Panc1 (cell line): ENCODE measurements around the gene KIAA1958.

Experiments
- CTCF ChIP-seq: fragments of 450-650 bp; IDR thresholded peaks from 2 replicates; pipeline ENCODE4 v1.5.1; 2017; ENCODE audit warnings: mild to moderate bottlenecking
- REST ChIP-seq, 2 experiments: IDR thresholded peaks; 2 replicates each; pipeline ENCODE4 v1.6.1; 2011 to 2012; ENCODE audit warnings: low read depth in 2 of 2, control low read depth in 1 of 2, low read length in 1 of 2, mild to moderate bottlenecking in 1 of 2, moderate library complexity in 1 of 2; ENCODE audit not compliant: insufficient read depth in 1 of 2

DNA sequence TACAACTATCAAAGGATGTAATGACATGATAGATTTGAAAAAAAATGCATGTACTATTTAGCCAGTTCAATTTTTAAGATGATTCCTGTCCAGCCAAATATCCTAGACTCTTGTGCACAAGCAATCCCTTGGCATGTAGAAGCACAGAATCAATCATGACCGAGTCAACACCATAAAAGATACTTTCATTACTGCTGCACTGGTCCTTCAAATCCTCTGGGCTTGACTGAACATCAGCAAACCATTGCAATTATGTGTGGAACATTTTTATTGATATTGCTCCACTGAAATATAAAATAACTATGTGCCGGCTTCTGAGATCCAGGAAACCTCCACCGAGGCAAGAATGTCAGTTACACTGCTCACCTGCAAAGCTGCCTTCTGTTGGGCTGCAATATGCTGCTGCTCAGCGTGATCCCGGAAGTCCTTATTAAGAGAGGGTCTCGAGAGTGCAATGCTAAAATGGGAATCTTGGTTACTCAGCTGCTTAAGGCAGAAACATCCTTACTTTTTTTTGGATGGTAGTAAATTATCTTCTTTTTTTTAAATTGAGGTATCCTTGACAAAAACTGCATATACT is 202.6 kb downstream of the KIAA1958 start:
- no peak for TF ChIP-seq CTCF
- TF ChIP-seq REST (IDR thresholded peaks at IDR 0.05; ENCODE audit: insufficient read depth in 1 of 2, low read depth in 2 of 2, low read length in 1 of 2), result no peak
